OCI-LY1 (cell line): ENCODE results near the gene SMKR1.

ENCODE experiments used
- H2AFZ ChIP-seq: fragments of 200-600 bp; sonication (generic), shearing (Covaris generic); 2 replicates; pipeline ENCODE4 v1.6.0; 2014; ENCODE audit warnings: antibody characterized with exemption, mild to moderate bottlenecking, low read length
- H3F3A ChIP-seq: fragments of 200-600 bp; sonication (generic), shearing (Covaris generic); 2 replicates; pipeline ENCODE4 v1.6.0; 2014; ENCODE audit warnings: mild to moderate bottlenecking, antibody characterized with exemption, low read length, moderate library complexity; ENCODE audit not compliant: insufficient read depth
- H3K27ac ChIP-seq: fragments of 200-600 bp; sonication (generic); 2 replicates; pipeline ENCODE4 v1.5.1; 2014; ENCODE audit warnings: low read length, mixed run types, mild to moderate bottlenecking, low read depth; ENCODE audit not compliant: poor library complexity, severe bottlenecking
- H3K27me3 ChIP-seq: fragments of 200-600 bp; sonication (generic); 2 replicates; pipeline ENCODE4 v1.6.0; 2014; ENCODE audit warnings: antibody characterized with exemption, mild to moderate bottlenecking, low read length, moderate library complexity; ENCODE audit not compliant: insufficient read depth
- H3K36me3 ChIP-seq: fragments of 200-600 bp; sonication (generic); 2 replicates; pipeline ENCODE4 v1.6.1; 2014; ENCODE audit warnings: mild to moderate bottlenecking, antibody characterized with exemption, low read length, moderate library complexity, mixed read lengths; ENCODE audit not compliant: insufficient read depth
- H3K4me1 ChIP-seq: fragments of 200-600 bp; sonication (generic); 2 replicates; pipeline ENCODE4 v1.5.1; 2014; ENCODE audit warnings: mild to moderate bottlenecking, low read length, moderate library complexity; ENCODE audit not compliant: insufficient read depth, severe bottlenecking
- H3K4me2 ChIP-seq: fragments of 200-600 bp; sonication (generic), shearing (Covaris generic); 2 replicates; pipeline ENCODE4 v1.6.1; 2014; ENCODE audit warnings: low read length
- H3K4me3 ChIP-seq: fragments of 200-600 bp; sonication (generic); 2 replicates; pipeline ENCODE4 v1.5.1; 2014; ENCODE audit warnings: low read length, low read depth, mild to moderate bottlenecking, mixed read lengths; ENCODE audit not compliant: poor library complexity, severe bottlenecking
- H3K79me2 ChIP-seq: fragments of 200-600 bp; shearing (Covaris generic); 2 replicates; pipeline ENCODE4 v1.6.1; 2016; ENCODE audit warnings: mixed run types, low read length, mixed read lengths; ENCODE audit not compliant: insufficient read depth
- H3K9ac ChIP-seq: fragments of 200-600 bp; sonication (generic), shearing (Covaris generic); 2 replicates; pipeline ENCODE4 v1.6.1; 2014; ENCODE audit warnings: mild to moderate bottlenecking, low read length, mixed read lengths
- H3K9me2 ChIP-seq: fragments of 200-600 bp; sonication (generic), shearing (Covaris generic); 2 replicates; pipeline ENCODE4 v1.6.1; 2014; ENCODE audit warnings: low read depth, mild to moderate bottlenecking, low read length, mixed read lengths
- H3K9me3 ChIP-seq: fragments of 200-600 bp; shearing (Covaris generic); 2 replicates; pipeline ENCODE4 v1.6.1; 2014; ENCODE audit warnings: low read length, mixed read lengths
- H4K20me1 ChIP-seq: fragments of 200-600 bp; sonication (generic), shearing (Covaris generic); 2 replicates; pipeline ENCODE4 v1.6.0; 2016; ENCODE audit warnings: mild to moderate bottlenecking, low read length; ENCODE audit not compliant: insufficient read depth
- CTCF ChIP-seq: fragments of 200-600 bp; sonication (generic), shearing (Covaris generic); IDR thresholded peaks from 2 replicates; pipeline ENCODE4 v1.5.1; 2017; ENCODE audit warnings: mild to moderate bottlenecking, antibody characterized with exemption, low read length, moderate library complexity, mixed read lengths
- EZH2 ChIP-seq: fragments of 200-600 bp; sonication (generic), shearing (Covaris generic); IDR thresholded peaks from 2 replicates; pipeline ENCODE4 v1.8.0; 2017; ENCODE audit warnings: borderline replicate concordance, mixed run types, mild to moderate bottlenecking, antibody characterized with exemption, low read length, moderate library complexity, mixed read lengths

Gene SMKR1

GRCh38 chr7:129458171-129458570 is 44.2 kb upstream of the SMKR1 start:
- Histone ChIP-seq H3K9me3 (no peaks in the 10 kb centered on the region), H3K4me2 (no peak overlapping the region), H3K9ac (no peak overlapping the region), H3K36me3 (peaks cover 5% of the 10 kb centered on the region; the same call in 1 of the 2 replicates), H3K27me3 (no peaks in the 10 kb centered on the region), H3K9me2 (no peaks in the 10 kb centered on the region), H3K27ac (no peak overlapping the region), H3F3A (no peaks in the 10 kb centered on the region), H3K79me2 (no peaks in the 10 kb centered on the region), H4K20me1 (no peaks in the 10 kb centered on the region), H2AFZ (no peak overlapping the region), H3K4me3 (no peak overlapping the region), H3K4me1 (no peaks in the 10 kb centered on the region)
- no peak for TF ChIP-seq CTCF
- TF ChIP-seq EZH2 = no peak

- Histone ChIP-seq H3F3A (no peaks in the 10 kb centered on the region), H3K9ac (no peak overlapping the region), H3K4me3 (no peak overlapping the region), H3K9me2 (no peaks in the 10 kb centered on the region), H2AFZ (no peak overlapping the region), H4K20me1 (no peaks in the 10 kb centered on the region), H3K27ac (no peak overlapping the region), H3K9me3 (no peaks in the 10 kb centered on the region), H3K79me2 (no peaks in the 10 kb centered on the region), H3K4me1 (no peaks in the 10 kb centered on the region), H3K27me3 (no peaks in the 10 kb centered on the region), H3K36me3 (peaks cover 5% of the 10 kb centered on the region; the same call in 1 of the 2 replicates), H3K4me2 (no peak overlapping the region)
- TF ChIP-seq EZH2 = no peak
- TF ChIP-seq CTCF = no peak
Measured at GRCh38 chr7:129461809-129462208, 40.5 kb upstream of the SMKR1 start.

GRCh38 chr7:129462420-129462819 is 39.9 kb upstream of the SMKR1 start:
- Histone ChIP-seq H3F3A (no peaks in the 10 kb centered on the region), H3K9ac (no peak overlapping the region), H4K20me1 (no peaks in the 10 kb centered on the region), H3K9me2 (no peaks in the 10 kb centered on the region), H3K4me3 (no peak overlapping the region), H3K9me3 (no peaks in the 10 kb centered on the region), H3K4me2 (no peak overlapping the region), H3K4me1 (no peaks in the 10 kb centered on the region), H3K36me3 (peaks cover 5% of the 10 kb centered on the region; the same call in 1 of the 2 replicates), H2AFZ (no peak overlapping the region), H3K79me2 (no peaks in the 10 kb centered on the region), H3K27me3 (no peaks in the 10 kb centered on the region), H3K27ac (no peak overlapping the region)
- TF ChIP-seq CTCF (no peak), EZH2 (no peak)
